ENCODE data around the gene AGBL4.

AGBL4 gene

DNA sequence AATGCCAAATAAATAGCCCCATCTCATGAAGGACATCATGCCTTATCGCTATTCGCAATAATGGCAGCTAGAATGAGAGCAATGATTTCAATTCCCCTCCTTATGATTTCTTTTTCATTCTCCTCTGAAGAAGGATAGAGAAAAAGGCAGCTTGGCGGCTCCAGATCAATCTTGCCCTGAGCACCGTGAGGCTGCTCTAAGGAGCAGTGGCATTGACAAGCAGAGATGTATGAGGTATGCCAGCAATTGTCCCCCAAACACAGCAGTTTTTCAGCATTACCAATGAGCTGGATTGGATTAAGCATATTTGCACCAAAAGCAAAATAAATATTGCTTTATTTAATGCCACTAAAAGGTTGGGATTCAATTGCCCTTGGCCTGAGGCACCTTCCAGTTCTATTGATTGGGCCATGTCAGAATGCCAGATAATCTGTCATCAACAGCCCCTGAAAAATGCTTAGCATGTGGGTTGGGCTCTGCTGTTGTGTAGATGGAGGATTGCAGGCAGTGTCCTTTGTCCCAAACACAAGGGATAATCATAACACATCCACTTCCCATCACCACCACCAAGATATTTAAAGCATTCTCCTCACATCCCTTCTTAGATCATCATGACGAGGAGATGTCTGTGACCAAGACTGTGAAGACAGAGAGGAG, 1382.8 kb downstream of the AGBL4 start:
- Histone ChIP-seq H3K9me3 (ENCODE audit: low read depth, low read length) (no peaks in the 10 kb centered on the region), H3K4me3 (no peak overlapping the region), H3K27ac (no peak overlapping the region), H3K36me3 (ENCODE audit: insufficient read depth, low read length) (no peaks in the 10 kb centered on the region), H3K9ac (ENCODE audit: insufficient read length) (no peak overlapping the region)
- TF ChIP-seq EZH2 (IDR thresholded peaks at IDR 0.05) = no peak
- TF ChIP-seq POLR2AphosphoS5 (IDR thresholded peaks at IDR 0.05; ENCODE audit: borderline replicate concordance, low read depth, low read length) = no peak
- no peak for TF ChIP-seq FOXP2 (optimal IDR thresholded peaks at IDR 0.05; ENCODE audit: control extremely low read depth, extremely low read length, insufficient read depth)
- DNase-seq (ENCODE audit: low read depth, low spot score) = no peak

DNA sequence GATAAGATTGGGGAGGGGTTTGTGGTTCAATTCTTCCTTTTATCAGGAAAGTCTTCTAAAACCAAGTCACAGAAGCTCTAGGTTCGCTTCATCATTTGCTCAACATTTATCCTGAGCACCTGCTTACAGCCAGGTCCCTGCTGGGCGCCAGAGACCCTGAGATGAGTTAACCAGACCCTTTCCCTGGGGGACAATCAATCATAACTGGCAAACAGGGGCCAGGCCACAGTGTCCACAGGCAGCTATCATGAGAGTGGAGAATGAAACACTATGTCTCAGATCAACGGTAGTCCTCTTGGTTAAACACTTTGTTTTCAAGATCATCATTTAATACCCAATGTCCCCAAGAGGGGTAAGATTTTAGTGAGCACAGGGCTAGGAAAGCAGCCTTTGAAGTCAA, 1393.9 kb downstream of the AGBL4 start:
- no peak overlapping the region for H3K27ac ChIP-seq
- H3K4me3 ChIP-seq = no peak overlapping the region
- DNase-seq (ENCODE audit: low read depth, low spot score) = no peak
- no peaks in the 10 kb centered on the region for H3K36me3 ChIP-seq (ENCODE audit: insufficient read depth, low read length)
- TF ChIP-seq FOXP2 (optimal IDR thresholded peaks at IDR 0.05; ENCODE audit: control extremely low read depth, extremely low read length, insufficient read depth) (no peak), EZH2 (IDR thresholded peaks at IDR 0.05) (no peak), POLR2AphosphoS5 (IDR thresholded peaks at IDR 0.05; ENCODE audit: borderline replicate concordance, low read depth, low read length) (no peak)
- H3K9me3 ChIP-seq (ENCODE audit: low read depth, low read length) = no peaks in the 10 kb centered on the region
- H3K9ac ChIP-seq (ENCODE audit: insufficient read length) = no peak overlapping the region

DNA sequence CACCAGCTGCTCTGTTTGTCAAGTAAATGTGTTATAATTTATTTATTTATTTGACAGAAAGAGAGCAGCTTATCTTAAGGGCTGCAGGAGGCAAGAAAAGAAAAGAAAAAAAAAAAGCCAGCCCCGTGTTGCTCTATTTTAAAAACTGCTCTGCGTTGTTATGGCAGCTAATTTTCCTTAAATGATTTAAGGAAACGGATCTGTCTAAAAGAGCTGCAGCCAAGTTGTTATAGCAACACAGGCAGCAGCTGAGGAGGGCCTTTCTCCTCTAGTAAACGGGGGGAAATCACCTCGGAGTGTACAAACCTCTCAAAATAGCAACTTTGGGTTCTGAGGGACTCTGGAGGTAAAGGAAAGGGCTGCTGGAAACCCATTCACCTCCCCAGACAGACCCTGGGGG, 1396.3 kb downstream of the AGBL4 start:
- H3K9ac ChIP-seq (ENCODE audit: insufficient read length) = no peak overlapping the region
- no peak overlapping the region for H3K4me3 ChIP-seq
- no peak for DNase-seq (ENCODE audit: low read depth, low spot score)
- TF ChIP-seq POLR2AphosphoS5 (IDR thresholded peaks at IDR 0.05; ENCODE audit: borderline replicate concordance, low read depth, low read length) (no peak), EZH2 (IDR thresholded peaks at IDR 0.05) (no peak), FOXP2 (optimal IDR thresholded peaks at IDR 0.05; ENCODE audit: control extremely low read depth, extremely low read length, insufficient read depth) (no peak)
- no peaks in the 10 kb centered on the region for H3K9me3 ChIP-seq (ENCODE audit: low read depth, low read length)
- H3K36me3 ChIP-seq (ENCODE audit: insufficient read depth, low read length) = no peaks in the 10 kb centered on the region
- no peak overlapping the region for H3K27ac ChIP-seq

DNA sequence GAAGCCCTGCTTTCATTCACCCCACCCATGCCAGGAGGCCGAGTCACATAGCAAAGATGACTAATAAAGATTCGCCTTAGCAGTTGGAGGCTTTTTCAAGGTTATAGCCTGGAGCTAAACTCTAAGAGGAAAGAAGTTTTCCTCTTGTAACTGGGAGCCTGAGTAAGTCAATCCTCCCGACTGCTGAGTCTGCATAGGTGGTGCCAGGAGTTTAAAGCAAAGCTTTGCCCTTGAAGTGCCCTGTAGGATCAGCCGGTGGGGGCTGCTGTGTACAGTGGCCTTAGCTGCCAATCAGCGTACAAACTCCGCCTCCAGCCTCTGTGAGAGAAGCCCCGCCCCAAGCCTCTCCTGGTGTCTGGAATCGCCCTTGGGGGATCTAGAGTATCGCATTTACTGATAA, 1404.2 kb downstream of the AGBL4 start:
- peak; percentile 57 for DNase-seq (ENCODE audit: low read depth, low spot score)
- 0 out of 2 replicates have a peak, but pooled peaks have one; percentile 34 for TF ChIP-seq POLR2AphosphoS5 (IDR thresholded peaks at IDR 0.05; ENCODE audit: borderline replicate concordance, low read depth, low read length)
- TF ChIP-seq EZH2 (IDR thresholded peaks at IDR 0.05) = no peak
- TF ChIP-seq FOXP2 (optimal IDR thresholded peaks at IDR 0.05; ENCODE audit: control extremely low read depth, extremely low read length, insufficient read depth) = no peak
- H3K4me3 ChIP-seq = peak overlapping the region; percentile 72
- no peaks in the 10 kb centered on the region for H3K9me3 ChIP-seq (ENCODE audit: low read depth, low read length)
- 0 out of 2 replicates have a peak overlapping the region, but pooled peaks have one; percentile 43 for H3K27ac ChIP-seq
- no peaks in the 10 kb centered on the region for H3K36me3 ChIP-seq (ENCODE audit: insufficient read depth, low read length)
- no peak overlapping the region for H3K9ac ChIP-seq (ENCODE audit: insufficient read length)

DNA sequence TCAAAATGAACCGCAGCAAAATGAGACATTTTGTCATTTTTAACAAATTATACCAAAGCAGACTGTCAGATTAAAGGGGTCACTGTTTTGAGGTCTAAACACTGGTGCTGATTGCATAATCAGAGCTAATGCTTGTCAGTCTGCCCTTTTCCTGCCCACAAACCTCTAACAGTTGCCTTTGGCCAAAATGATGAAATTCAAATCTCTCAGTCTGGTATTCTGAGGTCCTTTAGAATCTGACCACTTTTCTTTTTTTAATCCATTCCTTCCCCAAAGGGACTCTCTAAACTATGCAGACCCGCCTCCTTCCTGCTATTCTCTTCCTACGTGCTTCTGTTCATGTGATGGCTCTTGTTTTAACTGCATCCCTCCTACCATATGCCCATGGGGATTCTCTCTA, 1406.5 kb downstream of the AGBL4 start:
- TF ChIP-seq POLR2AphosphoS5 (IDR thresholded peaks at IDR 0.05; ENCODE audit: borderline replicate concordance, low read depth, low read length) (no peak), EZH2 (IDR thresholded peaks at IDR 0.05) (no peak), FOXP2 (optimal IDR thresholded peaks at IDR 0.05; ENCODE audit: control extremely low read depth, extremely low read length, insufficient read depth) (no peak)
- Histone ChIP-seq H3K27ac (no peak overlapping the region), H3K9ac (ENCODE audit: insufficient read length) (no peak overlapping the region), H3K4me3 (no peak overlapping the region), H3K36me3 (ENCODE audit: insufficient read depth, low read length) (no peaks in the 10 kb centered on the region), H3K9me3 (ENCODE audit: low read depth, low read length) (no peaks in the 10 kb centered on the region)
- no peak for DNase-seq (ENCODE audit: low read depth, low spot score)

DNA sequence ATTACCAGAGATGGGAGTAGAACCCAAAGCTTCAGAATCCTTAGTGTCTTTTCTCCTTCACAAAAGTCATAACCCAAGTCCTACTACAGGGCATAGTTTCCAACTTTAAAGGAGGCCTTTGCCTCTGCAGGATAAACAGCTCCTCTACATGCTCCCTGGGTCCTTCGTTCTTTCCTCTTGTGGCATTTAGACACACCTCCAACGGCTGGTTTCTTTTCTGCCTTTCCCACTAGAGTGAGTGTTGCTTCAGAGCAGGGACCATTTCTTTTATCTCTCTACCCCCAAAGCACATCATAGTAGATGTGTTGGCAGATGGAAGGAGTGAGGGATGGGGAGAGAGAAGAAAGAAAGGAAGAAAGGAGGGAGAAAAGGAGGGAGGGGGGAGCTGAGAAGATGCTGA, 1407.0 kb downstream of the AGBL4 start:
- Histone ChIP-seq H3K9me3 (ENCODE audit: low read depth, low read length) (no peaks in the 10 kb centered on the region), H3K9ac (ENCODE audit: insufficient read length) (no peak overlapping the region), H3K36me3 (ENCODE audit: insufficient read depth, low read length) (no peaks in the 10 kb centered on the region), H3K4me3 (no peak overlapping the region), H3K27ac (no peak overlapping the region)
- DNase-seq (ENCODE audit: low read depth, low spot score) = no peak
- TF ChIP-seq FOXP2 (optimal IDR thresholded peaks at IDR 0.05; ENCODE audit: control extremely low read depth, extremely low read length, insufficient read depth) (no peak), EZH2 (IDR thresholded peaks at IDR 0.05) (no peak), POLR2AphosphoS5 (IDR thresholded peaks at IDR 0.05; ENCODE audit: borderline replicate concordance, low read depth, low read length) (no peak)

DNA sequence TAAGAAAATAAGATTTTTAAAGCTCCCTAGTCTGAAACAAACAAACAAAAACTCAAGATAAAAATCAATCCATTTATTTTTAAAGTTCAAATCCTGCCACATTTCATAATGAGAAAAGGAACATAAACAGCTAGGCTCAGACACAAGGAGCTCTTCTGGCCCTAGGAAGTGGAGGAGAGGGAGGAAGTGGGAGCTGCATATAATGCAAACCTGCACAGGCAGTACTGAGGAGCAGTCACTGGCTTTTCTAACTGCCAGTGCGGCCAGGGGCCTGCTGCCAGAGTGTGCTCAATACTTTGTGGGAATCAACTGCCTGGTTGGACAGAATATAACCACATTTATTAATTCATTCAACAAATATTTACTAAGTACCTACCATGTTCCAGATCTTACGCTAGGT, 1411.9 kb downstream of the AGBL4 start:
- Histone ChIP-seq H3K9ac (ENCODE audit: insufficient read length) (no peak overlapping the region), H3K4me3 (no peak overlapping the region), H3K27ac (no peak overlapping the region), H3K9me3 (ENCODE audit: low read depth, low read length) (no peaks in the 10 kb centered on the region), H3K36me3 (ENCODE audit: insufficient read depth, low read length) (no peaks in the 10 kb centered on the region)
- no peak for DNase-seq (ENCODE audit: low read depth, low spot score)
- TF ChIP-seq FOXP2 (optimal IDR thresholded peaks at IDR 0.05; ENCODE audit: control extremely low read depth, extremely low read length, insufficient read depth) (no peak), EZH2 (IDR thresholded peaks at IDR 0.05) (no peak), POLR2AphosphoS5 (IDR thresholded peaks at IDR 0.05; ENCODE audit: borderline replicate concordance, low read depth, low read length) (no peak)

DNA sequence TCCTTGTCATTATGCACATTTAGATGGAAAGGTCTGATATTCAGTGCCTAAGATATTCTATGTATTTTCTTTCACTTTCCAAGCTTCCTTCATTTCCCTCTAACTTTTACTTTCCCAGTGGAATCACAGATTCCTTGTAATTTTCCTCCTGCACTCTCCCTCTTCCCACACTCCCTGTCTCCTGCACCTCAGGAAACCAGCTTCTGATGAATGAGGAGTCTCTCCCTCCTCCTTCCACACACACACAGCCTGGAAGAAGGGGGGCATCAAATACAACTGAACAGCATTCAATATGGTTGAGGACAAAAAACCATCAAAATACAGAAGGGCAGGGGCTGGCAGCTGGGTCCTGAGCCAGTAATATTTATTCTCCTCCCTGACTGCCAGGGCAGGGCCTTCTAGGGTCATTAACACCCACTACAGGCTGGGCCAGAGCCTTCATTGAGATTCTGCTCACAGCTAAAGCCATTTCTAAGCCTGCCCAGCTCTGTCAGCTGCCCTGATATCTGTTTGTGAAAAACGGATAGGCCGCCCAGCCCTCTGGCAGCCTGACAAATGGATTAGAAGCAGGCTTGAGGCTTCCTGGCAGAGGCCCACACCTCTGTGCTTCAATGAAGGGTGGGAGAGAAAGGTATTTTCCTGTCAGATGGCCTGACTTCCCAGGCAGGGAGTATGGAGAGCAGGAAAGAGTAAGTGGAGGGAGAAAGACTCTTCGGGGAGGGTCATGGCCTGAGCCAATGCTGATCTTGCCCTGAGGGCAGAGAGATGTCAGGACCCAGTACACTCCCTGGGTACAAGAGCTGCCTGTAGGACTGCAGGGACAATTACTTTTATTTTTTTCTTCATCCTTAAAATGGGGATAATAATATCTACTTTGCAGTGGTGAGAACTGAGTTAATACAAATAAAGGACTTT, 1412.9 kb downstream of the AGBL4 start:
- DNase-seq (ENCODE audit: low read depth, low spot score) = no peak
- Histone ChIP-seq H3K9me3 (ENCODE audit: low read depth, low read length) (no peaks in the 10 kb centered on the region), H3K4me3 (no peak overlapping the region), H3K36me3 (ENCODE audit: insufficient read depth, low read length) (no peaks in the 10 kb centered on the region), H3K27ac (no peak overlapping the region), H3K9ac (ENCODE audit: insufficient read length) (no peak overlapping the region)
- TF ChIP-seq FOXP2 (optimal IDR thresholded peaks at IDR 0.05; ENCODE audit: control extremely low read depth, extremely low read length, insufficient read depth) (no peak), POLR2AphosphoS5 (IDR thresholded peaks at IDR 0.05; ENCODE audit: borderline replicate concordance, low read depth, low read length) (no peak), EZH2 (IDR thresholded peaks at IDR 0.05) (no peak)

Data from SK-N-MC (cell line).